GM21786 (cell line): Measurements from ENCODE around the gene MDFIC.
A peak's percentile ranks its signal among the peaks of the same experiment; 100 is the strongest.

Experiments
- ATAC-seq: cut with Tn5 transposase; IDR thresholded peaks from one replicate; pipeline ENCODE4 v1.9.1; 2021; ENCODE audit not compliant: unreplicated experiment

The MDFIC gene

GRCh38 chr7:114944745-114945625 is 23.1 kb downstream of the MDFIC start:
- no peak for ATAC-seq

GRCh38 chr7:114949231-114949630 is 27.3 kb downstream of the MDFIC start:
- no peak for ATAC-seq

GRCh38 chr7:114952296-114952695 is 30.4 kb downstream of the MDFIC start:
- no peak for ATAC-seq

DNA sequence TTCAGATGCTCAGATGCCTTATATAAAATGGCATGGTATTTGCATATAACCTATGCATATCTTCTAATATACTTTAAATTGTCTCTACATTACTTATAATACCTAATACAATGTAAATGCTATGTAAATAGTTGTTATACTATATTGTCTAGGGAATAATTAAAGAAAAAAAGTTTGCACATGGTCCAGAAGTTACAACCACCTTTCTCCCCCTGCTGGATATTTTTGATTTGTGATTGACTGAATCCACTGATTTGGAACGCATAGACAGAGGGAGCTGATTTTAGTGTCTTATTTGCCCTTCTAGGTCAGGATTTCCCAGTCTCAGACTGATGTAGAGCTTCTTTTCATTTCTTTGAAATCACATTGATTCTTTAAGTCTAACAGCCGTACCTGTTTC is 31.8 kb downstream of the MDFIC start:
- no peak for ATAC-seq

DNA sequence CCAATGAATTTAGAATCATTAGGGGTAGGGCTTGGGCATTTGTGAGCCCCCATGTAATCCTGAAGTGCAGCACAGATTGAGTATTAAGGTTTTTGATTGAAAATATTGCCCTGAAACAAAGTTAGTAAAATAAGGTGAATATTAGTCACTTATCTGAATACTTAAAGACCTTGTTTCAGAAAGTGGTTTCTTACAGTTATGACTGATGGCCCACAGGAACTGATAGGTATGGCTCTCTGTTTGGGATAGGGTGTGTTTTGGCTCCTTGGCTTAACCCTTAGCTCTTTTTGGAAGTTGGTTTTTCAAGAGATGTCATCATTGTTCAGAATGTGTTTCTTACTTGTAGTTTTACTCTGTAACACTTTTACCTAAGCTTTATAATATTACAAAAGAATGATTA is 34.8 kb downstream of the MDFIC start:
- peak; percentile 40 for ATAC-seq

DNA sequence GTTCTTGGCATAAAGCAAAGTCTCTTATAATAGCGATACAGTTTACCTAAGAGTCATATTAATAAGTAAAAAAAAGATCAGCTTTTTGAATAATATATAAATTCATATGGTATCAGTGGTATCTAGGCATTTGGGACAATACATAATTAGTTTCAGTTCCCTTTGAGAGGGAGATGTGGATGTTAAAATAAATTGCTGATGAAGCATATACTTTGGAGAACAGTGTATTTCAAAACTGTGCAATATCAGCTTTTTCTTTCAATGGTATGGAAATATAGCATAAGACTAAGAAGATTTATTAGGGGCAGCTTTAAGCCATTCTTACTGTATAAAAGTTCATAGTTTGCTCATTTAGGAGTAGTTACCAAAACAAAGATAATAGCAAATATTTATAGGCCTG is 35.5 kb downstream of the MDFIC start:
- no peak for ATAC-seq

- peak; percentile 77 for ATAC-seq
Observed at GRCh38 chr7:114959931-114960330, 38.0 kb downstream of the MDFIC start.

- ATAC-seq: no peak
Observed at GRCh38 chr7:114962441-114962840, 40.5 kb downstream of the MDFIC start.

- ATAC-seq: no peak
Observed at GRCh38 chr7:114966156-114966555, 44.3 kb downstream of the MDFIC start.

DNA sequence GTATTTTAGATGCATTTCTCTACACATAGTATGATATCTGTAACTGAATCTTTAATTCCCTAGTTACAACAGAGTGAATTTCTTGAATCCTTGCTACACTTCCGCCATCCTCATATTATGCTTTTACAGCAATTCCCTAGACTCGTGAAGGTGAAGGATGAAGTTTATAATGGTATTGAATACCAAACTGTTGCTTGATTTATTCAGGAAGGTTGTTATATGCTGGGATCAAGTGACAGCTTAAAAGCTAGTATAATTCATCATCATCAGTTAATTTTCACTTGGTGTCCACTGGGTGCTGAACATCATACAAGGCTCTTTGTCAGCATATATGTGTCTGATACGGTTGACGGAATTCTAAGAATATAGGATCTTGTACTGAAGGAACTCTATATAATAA is 47.2 kb downstream of the MDFIC start:
- ATAC-seq: no peak

DNA sequence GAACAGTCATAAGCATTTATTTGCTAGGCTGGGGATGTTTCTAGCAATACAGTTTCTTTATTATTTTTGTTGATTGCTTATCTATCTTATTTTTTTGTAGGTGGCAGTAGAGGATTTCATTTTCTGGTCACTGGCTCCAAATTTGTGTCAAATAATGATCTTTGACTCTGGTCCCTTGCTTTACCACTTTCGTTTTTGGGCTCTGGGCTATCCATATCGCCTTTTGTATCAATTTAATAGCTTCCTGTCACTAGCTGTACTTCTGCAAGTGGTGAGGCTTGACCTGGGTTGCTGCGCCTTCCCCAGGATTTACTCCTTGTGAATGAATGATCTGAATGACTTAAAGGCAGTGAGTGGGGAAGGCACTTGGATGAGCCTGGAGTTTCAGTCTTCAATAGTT is 48.4 kb downstream of the MDFIC start:
- no peak for ATAC-seq

DNA sequence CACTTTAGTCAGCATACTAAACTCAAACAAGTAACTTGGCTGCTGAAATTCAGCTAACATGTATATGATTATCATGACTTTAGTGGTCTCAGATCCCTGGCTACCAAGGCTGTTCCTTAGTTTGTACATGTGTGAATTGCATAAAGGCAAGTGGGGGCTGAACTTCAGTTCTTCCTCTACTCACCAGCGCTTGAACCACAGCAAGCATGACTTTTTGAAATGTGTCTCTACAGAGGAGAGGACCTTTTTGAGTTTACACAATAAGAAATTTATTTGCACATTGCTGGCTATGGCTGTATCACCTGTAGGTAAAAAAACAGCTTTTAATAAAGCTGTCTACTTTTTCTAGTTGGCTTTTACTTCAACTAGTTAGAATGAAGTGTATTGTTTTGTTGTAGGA is 48.8 kb downstream of the MDFIC start:
- no peak for ATAC-seq

GRCh38 chr7:114972567-114972966 is 50.7 kb downstream of the MDFIC start:
- ATAC-seq: peak; percentile 49

GRCh38 chr7:114973147-114973546 is 51.3 kb downstream of the MDFIC start:
- no peak for ATAC-seq

DNA sequence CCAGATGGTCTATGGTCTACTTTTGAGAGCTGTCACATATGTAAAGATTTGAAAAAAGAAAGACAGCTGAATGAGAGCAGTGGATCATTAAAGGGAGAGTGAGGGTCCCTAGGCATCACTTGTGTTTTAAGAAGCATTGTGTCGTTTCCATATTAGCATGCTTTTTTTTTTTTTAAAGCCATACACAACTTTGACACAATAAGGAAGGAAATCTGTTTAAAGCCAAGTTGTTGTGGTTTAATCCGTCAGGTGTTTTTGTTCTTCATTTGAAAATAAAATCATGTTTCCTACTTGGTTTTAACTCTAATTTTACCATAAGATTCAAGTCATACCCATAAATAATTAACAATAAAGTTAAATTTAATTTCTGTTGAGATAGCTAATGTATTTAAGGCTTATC is 53.5 kb downstream of the MDFIC start:
- ATAC-seq: no peak

GRCh38 chr7:114976666-114977065 is 54.8 kb downstream of the MDFIC start:
- ATAC-seq: no peak

DNA sequence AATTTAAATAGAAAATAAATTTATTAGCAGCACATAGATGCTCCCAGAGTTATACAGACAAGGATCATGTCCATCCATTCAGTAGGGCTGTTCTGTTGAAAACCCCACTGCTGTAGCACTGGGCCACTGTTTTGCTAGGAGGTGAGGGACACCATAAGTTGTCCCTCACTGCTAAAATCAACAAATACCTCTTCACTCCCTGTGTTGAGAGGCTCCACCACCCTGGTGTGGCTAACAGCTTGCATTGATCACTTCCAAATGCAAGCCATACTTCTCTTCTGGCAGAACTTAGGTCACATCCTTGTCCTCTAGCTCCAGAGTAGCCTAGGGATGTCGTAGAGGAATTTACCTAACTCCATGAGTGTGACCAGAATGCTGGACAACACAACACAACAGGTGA is 55.4 kb downstream of the MDFIC start:
- no peak for ATAC-seq

DNA sequence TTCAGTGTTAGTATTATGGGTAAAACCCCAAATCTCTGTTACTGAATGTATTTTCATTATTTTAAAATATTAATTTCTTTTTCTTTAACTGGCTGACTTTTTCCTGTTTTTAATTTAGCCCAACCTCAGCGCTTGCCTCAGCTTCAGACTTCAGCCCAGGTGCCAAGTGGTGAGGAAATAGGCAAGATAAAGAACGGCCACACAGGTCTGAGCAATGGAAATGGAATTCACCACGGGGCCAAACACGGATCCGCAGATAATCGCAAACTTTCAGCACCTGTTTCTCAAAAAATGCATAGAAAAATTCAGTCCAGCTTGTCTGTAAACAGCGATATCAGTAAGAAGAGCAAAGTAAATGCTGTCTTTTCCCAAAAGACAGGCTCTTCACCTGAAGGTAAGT is 57.5 kb downstream of the MDFIC start:
- ATAC-seq: peak; percentile 41

- ATAC-seq: no peak
Observed at GRCh38 chr7:114979803-114980507, 58.1 kb downstream of the MDFIC start.

DNA sequence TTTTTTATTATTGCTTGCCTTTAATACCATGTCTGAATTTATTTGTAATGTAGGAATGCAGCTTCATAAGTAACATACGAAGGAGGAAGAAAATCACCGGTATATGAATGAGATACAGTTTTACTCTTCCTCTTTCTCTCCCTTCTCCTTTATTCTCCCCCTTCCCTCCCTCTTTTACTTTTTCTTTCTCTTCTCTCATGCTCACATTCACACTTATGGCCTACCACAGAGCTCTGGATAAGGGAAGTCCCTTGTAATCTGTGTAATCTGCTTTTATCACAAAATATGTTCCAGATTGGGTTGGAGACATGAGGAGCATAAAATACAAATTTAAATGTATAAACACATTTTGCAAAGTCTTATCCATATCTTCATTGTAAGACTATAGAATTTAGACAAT is 59.4 kb downstream of the MDFIC start:
- ATAC-seq: peak; percentile 35

- no peak for ATAC-seq
Observed at GRCh38 chr7:114985116-114985715, 63.3 kb downstream of the MDFIC start.
